ENCODE results near the gene CDK7. TPM values are rescaled to one million over a fixed set of nuclear protein-coding genes. Genes with fewer than 3 reads are reported as not detected.

Gene CDK7
- total RNA-seq, 1 experiment from 2014 or later, result 51.6 TPM

DNA sequence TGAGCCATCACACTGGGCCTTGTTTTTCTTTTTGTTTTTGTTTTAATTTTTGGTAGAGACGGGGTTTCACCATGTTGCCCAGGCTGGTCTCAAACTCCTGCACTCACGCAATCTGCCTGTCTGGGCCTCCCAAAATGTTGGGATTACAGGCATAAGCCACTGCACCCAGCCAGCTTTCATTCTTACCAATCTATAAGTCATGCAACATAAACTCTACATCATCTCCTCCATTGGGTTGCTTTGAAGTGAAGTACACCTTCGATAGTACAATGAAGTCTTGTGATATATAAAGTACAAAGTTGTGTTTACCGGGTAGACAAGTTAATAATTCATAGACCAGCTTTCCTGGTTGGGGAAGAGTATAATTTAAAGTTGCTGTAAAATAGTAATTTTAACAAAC, 8.8 kb upstream of the CDK7 start:
- H3F3A ChIP-seq (ENCODE audit: insufficient read depth, low read depth), result peaks cover 12% of the 10 kb centered on the region; the same call in 1 of the 2 replicates
- no peaks in the 10 kb centered on the region for H3K4me1 ChIP-seq (replicated peaks; ENCODE audit: insufficient read depth)
- H3K27ac ChIP-seq, result no peak overlapping the region
- DNase-seq, result no peak
- no peaks in the 10 kb centered on the region for H3K9me2 ChIP-seq (ENCODE audit: insufficient read depth)
- H3K79me2 ChIP-seq (ENCODE audit: low read depth), result no peaks in the 10 kb centered on the region
- ChIA-PET CTCF (no interaction called here), POLR2A (ENCODE audit: unreplicated experiment) (no interaction called here)
- H3K9me3 ChIP-seq (ENCODE audit: insufficient read depth, low read depth), result no peaks in the 10 kb centered on the region
- no peaks in the 10 kb centered on the region for H3K27me3 ChIP-seq (ENCODE audit: insufficient read depth, low read depth)
- no peak overlapping the region for H3K4me2 ChIP-seq
- no peak for TF ChIP-seq EZH2 (IDR thresholded peaks at IDR 0.05; ENCODE audit: low read depth)
- TF ChIP-seq, protein P1, sequence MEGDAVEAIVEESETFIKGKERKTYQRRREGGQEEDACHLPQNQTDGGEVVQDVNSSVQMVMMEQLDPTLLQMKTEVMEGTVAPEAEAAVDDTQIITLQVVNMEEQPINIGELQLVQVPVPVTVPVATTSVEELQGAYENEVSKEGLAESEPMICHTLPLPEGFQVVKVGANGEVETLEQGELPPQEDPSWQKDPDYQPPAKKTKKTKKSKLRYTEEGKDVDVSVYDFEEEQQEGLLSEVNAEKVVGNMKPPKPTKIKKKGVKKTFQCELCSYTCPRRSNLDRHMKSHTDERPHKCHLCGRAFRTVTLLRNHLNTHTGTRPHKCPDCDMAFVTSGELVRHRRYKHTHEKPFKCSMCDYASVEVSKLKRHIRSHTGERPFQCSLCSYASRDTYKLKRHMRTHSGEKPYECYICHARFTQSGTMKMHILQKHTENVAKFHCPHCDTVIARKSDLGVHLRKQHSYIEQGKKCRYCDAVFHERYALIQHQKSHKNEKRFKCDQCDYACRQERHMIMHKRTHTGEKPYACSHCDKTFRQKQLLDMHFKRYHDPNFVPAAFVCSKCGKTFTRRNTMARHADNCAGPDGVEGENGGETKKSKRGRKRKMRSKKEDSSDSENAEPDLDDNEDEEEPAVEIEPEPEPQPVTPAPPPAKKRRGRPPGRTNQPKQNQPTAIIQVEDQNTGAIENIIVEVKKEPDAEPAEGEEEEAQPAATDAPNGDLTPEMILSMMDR (conservative IDR thresholded peaks at IDR 0.05), result no peak
- no peak overlapping the region for H2AFZ ChIP-seq
- intact Hi-C loops (cut with micrococcal nuclease; ENCODE audit: unreplicated experiment), result no loop called here
- H3K36me3 ChIP-seq (ENCODE audit: low read depth), result peaks cover 7% of the 10 kb centered on the region; the same call in 1 of the 2 replicates
- BruUV-seq (replicated peaks), result no TSS peak
- H4K20me1 ChIP-seq (ENCODE audit: insufficient read depth), result no peaks in the 10 kb centered on the region; the same call in 1 of the 2 replicates
- H3K4me3 ChIP-seq, result no peak overlapping the region

DNA sequence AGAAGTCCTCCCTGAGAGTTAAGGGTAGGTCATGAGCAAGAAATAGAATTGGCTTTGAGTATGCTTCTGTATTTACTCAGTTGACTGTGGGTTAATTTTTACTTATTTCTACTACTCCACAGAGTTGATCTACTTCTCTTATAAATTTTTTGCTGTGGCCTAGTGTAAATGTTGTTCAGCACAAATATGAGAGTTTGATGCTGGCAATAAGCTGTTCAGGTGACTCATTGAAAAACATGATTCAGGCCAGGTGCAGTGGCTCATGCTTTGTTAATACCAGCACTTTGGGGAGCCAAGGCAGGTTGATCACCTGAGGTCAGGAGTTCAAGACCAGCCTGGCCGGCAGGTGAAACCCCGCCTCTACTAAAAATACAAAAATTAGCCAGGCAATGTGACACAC, 4.5 kb upstream of the CDK7 start:
- H2AFZ ChIP-seq, result no peak overlapping the region
- POLR2A ChIA-PET (ENCODE audit: unreplicated experiment), result no interaction called here
- no peak for TF ChIP-seq EZH2 (IDR thresholded peaks at IDR 0.05; ENCODE audit: low read depth)
- TF ChIP-seq, protein P1 (conservative IDR thresholded peaks at IDR 0.05), result no peak
- H3K79me2 ChIP-seq (ENCODE audit: low read depth), result peaks cover 2% of the 10 kb centered on the region
- no peak for DNase-seq
- peaks cover 5% of the 10 kb centered on the region; the same call in 1 of the 2 replicates for H3F3A ChIP-seq (ENCODE audit: insufficient read depth, low read depth)
- no peaks in the 10 kb centered on the region for H3K9me3 ChIP-seq (ENCODE audit: insufficient read depth, low read depth)
- intact Hi-C loops (cut with micrococcal nuclease; ENCODE audit: unreplicated experiment), result no loop called here
- no peak overlapping the region for H3K4me2 ChIP-seq
- no peak overlapping the region for H3K27ac ChIP-seq
- no TSS peak for BruUV-seq (replicated peaks)
- no peaks in the 10 kb centered on the region for H3K9me2 ChIP-seq (ENCODE audit: insufficient read depth)
- peaks cover 5% of the 10 kb centered on the region; the same call in 1 of the 2 replicates for H3K4me1 ChIP-seq (replicated peaks; ENCODE audit: insufficient read depth)
- no peaks in the 10 kb centered on the region for H4K20me1 ChIP-seq (ENCODE audit: insufficient read depth)
- no peaks in the 10 kb centered on the region for H3K27me3 ChIP-seq (ENCODE audit: insufficient read depth, low read depth)
- peaks cover 7% of the 10 kb centered on the region; the same call in 1 of the 2 replicates for H3K36me3 ChIP-seq (ENCODE audit: low read depth)
- CTCF ChIA-PET, result no interaction called here
- no peak overlapping the region for H3K4me3 ChIP-seq

DNA sequence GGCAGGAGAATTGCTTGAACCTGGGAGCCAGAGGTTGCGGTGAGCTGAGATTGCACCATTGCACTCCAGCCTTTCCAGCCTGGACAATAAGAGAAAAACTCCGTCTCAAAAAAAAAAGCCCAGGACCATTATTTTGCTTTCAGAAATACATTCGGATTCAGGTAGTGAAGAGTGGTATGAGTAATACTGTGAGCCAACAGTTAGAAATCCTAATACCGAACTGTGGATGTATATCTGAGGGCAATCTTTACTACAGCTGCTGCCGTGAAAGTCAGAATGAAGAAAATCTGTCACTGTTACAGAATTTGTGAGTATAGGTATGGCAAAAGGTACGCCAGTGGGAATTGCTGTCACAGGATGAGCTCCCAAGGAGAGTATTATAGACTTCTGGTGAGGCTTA, 3.4 kb upstream of the CDK7 start:
- H3K79me2 ChIP-seq (ENCODE audit: low read depth), result peaks cover 13% of the 10 kb centered on the region
- peaks cover 13% of the 10 kb centered on the region for H3K4me1 ChIP-seq (replicated peaks; ENCODE audit: insufficient read depth)
- no peak overlapping the region for H2AFZ ChIP-seq
- TF ChIP-seq, protein P1 (conservative IDR thresholded peaks at IDR 0.05), result no peak
- TF ChIP-seq EZH2 (IDR thresholded peaks at IDR 0.05; ENCODE audit: low read depth), result no peak
- no peaks in the 10 kb centered on the region for H3K9me3 ChIP-seq (ENCODE audit: insufficient read depth, low read depth)
- H3K4me3 ChIP-seq, result no peak overlapping the region
- H3K4me2 ChIP-seq, result no peak overlapping the region
- peaks cover 7% of the 10 kb centered on the region; the same call in 1 of the 2 replicates for H3K36me3 ChIP-seq (ENCODE audit: low read depth)
- CTCF ChIA-PET, result no interaction called here
- H3F3A ChIP-seq (ENCODE audit: insufficient read depth, low read depth), result peaks cover 5% of the 10 kb centered on the region; the same call in 1 of the 2 replicates
- no peak overlapping the region for H3K27ac ChIP-seq
- intact Hi-C loops (cut with micrococcal nuclease; ENCODE audit: unreplicated experiment), result no loop called here
- no TSS peak for BruUV-seq (replicated peaks)
- POLR2A ChIA-PET (ENCODE audit: unreplicated experiment), result no interaction called here
- H3K27me3 ChIP-seq (ENCODE audit: insufficient read depth, low read depth), result no peaks in the 10 kb centered on the region
- H4K20me1 ChIP-seq (ENCODE audit: insufficient read depth), result no peaks in the 10 kb centered on the region
- H3K9me2 ChIP-seq (ENCODE audit: insufficient read depth), result no peaks in the 10 kb centered on the region
- DNase-seq, result no peak
